Mesenchymal stem cell (in vitro differentiated cells and primary cell): ENCODE data around the gene ERCC4.
A peak's percentile ranks its signal among the peaks of the same experiment; 100 is the strongest.

ENCODE experiments used
- DNase-seq: peaks from one replicate; pipeline ENCODE4 v3.0.0-alpha.2; 2013
- H2AFZ ChIP-seq: one replicate; pipeline ENCODE4 v1.6.1; 2013; ENCODE audit warnings: low read depth, mild to moderate bottlenecking, control low read depth, inconsistent platforms, low read length, moderate library complexity
- H2AK5ac ChIP-seq: 2 replicates; pipeline ENCODE4 v1.6.1; 2013; ENCODE audit warnings: low read length, moderate library complexity, mild to moderate bottlenecking, inconsistent platforms; ENCODE audit not compliant: severe bottlenecking
- H2BK120ac ChIP-seq: one replicate; pipeline ENCODE4 v1.6.1; 2013; ENCODE audit warnings: low read depth, mild to moderate bottlenecking, inconsistent platforms, low read length, moderate library complexity
- H2BK12ac ChIP-seq, 2 experiments: one replicate each; pipeline ENCODE4 v1.6.1; 2013; ENCODE audit warnings: inconsistent platforms in 2 of 2, low read length in 2 of 2, mild to moderate bottlenecking in 2 of 2, moderate library complexity in 2 of 2, control low read depth in 1 of 2
- H2BK15ac ChIP-seq: one replicate; pipeline ENCODE4 v1.6.1; 2013; ENCODE audit warnings: mild to moderate bottlenecking, low read depth, inconsistent platforms; ENCODE audit not compliant: poor library complexity, severe bottlenecking
- H2BK5ac ChIP-seq: 2 replicates; pipeline ENCODE4 v1.6.1; 2013; ENCODE audit warnings: low read depth, mild to moderate bottlenecking, low read length, control low read depth, inconsistent platforms; ENCODE audit not compliant: poor library complexity, severe bottlenecking
- H3K14ac ChIP-seq, 2 experiments: one replicate each; pipeline ENCODE4 v1.6.1; 2013; ENCODE audit warnings: inconsistent platforms in 2 of 2, low read length in 2 of 2, control low read depth in 1 of 2, mild to moderate bottlenecking in 1 of 2, moderate library complexity in 1 of 2
- H3K18ac ChIP-seq, 2 experiments: one replicate each; pipeline ENCODE4 v1.6.1; 2013; ENCODE audit warnings: inconsistent platforms in 2 of 2, low read length in 2 of 2, control low read depth in 1 of 2, low read depth in 1 of 2, mild to moderate bottlenecking in 1 of 2
- H3K23ac ChIP-seq, 2 experiments: one replicate each; pipeline ENCODE4 v1.6.1; 2013; ENCODE audit warnings: inconsistent platforms in 2 of 2, low read length in 2 of 2, mild to moderate bottlenecking in 2 of 2, moderate library complexity in 2 of 2, control low read depth in 1 of 2
- H3K27ac ChIP-seq: 2 replicates; pipeline ENCODE4 v1.5.1; 2013; ENCODE audit warnings: mild to moderate bottlenecking, moderate library complexity, low read length, control low read depth, inconsistent platforms; ENCODE audit not compliant: poor library complexity, severe bottlenecking
- H3K27me3 ChIP-seq, 2 experiments: 2 replicates each; pipeline versions ENCODE4 v1.6.1 to v1.7.0; 2013; ENCODE audit warnings: low read length in 2 of 2, mild to moderate bottlenecking in 2 of 2, moderate library complexity in 2 of 2, control low read depth in 1 of 2, inconsistent platforms in 1 of 2; ENCODE audit not compliant: control insufficient read depth in 1 of 2, insufficient read depth in 1 of 2
- H3K36me3 ChIP-seq, 2 experiments: 2 replicates each; pipeline versions ENCODE4 v1.6.1 to v1.7.0; 2013; ENCODE audit warnings: low read length in 2 of 2, control low read depth in 1 of 2, inconsistent platforms in 1 of 2, low read depth in 1 of 2, mild to moderate bottlenecking in 1 of 2; ENCODE audit not compliant: insufficient read depth in 2 of 2, control insufficient read depth in 1 of 2
- H3K4ac ChIP-seq, 2 experiments: one replicate each; pipeline ENCODE4 v1.6.1; 2013; ENCODE audit warnings: inconsistent platforms in 2 of 2, low read length in 2 of 2, mild to moderate bottlenecking in 2 of 2, moderate library complexity in 2 of 2, control low read depth in 1 of 2, low read depth in 1 of 2
- H3K4me1 ChIP-seq: 2 replicates; pipeline ENCODE4 v1.6.1; 2013; ENCODE audit warnings: low read depth, low read length, control low read depth; ENCODE audit not compliant: control insufficient read depth, insufficient read depth
- H3K4me2 ChIP-seq: 2 replicates; pipeline ENCODE4 v1.6.1; 2013; ENCODE audit warnings: low read length, mild to moderate bottlenecking, inconsistent platforms; ENCODE audit not compliant: poor library complexity, severe bottlenecking
- H3K4me3 ChIP-seq, 2 experiments: 2 replicates each; pipeline versions ENCODE4 v1.5.1 to v1.7.0; 2013; ENCODE audit warnings: low read length in 2 of 2, mild to moderate bottlenecking in 2 of 2, control low read depth in 1 of 2, low read depth in 1 of 2; ENCODE audit not compliant: insufficient read depth in 1 of 2
- H3K79me1 ChIP-seq: replicated peaks from 2 replicates; pipeline ENCODE4 v1.6.1; 2013; ENCODE audit warnings: mild to moderate bottlenecking, control low read depth, low read length, inconsistent platforms; ENCODE audit not compliant: poor library complexity, severe bottlenecking
- H3K9ac ChIP-seq: 2 replicates; pipeline ENCODE4 v1.7.0; 2013; ENCODE audit warnings: mild to moderate bottlenecking, low read length, moderate library complexity
- H3K9me3 ChIP-seq: 2 replicates; pipeline ENCODE4 v1.7.0; 2013; ENCODE audit warnings: mild to moderate bottlenecking, low read length; ENCODE audit not compliant: control insufficient read depth
- H4K8ac ChIP-seq: one replicate; pipeline ENCODE4 v1.6.1; 2013; ENCODE audit warnings: inconsistent platforms, mild to moderate bottlenecking, low read length, moderate library complexity
- H4K91ac ChIP-seq: one replicate; pipeline ENCODE4 v1.6.1; 2013; ENCODE audit warnings: mild to moderate bottlenecking, low read length, inconsistent platforms
- WGBS: methylation state at CpG from one replicate; pipeline ENCODE4 v1.1.7; 2013; ENCODE audit warnings: mixed read lengths; 5-methylcytosine and 5-hydroxymethylcytosine counted together

The ERCC4 gene

GRCh38 chr16:13936596-13937081 lies 16.7 kb downstream of the ERCC4 start:
- H2BK12ac ChIP-seq = no peak overlapping the region
- H4K8ac ChIP-seq = no peak overlapping the region
- no peak overlapping the region for H3K18ac ChIP-seq
- 57% methylated on average over 1 of the region's 3 CpGs for WGBS
- no peak overlapping the region for H2BK120ac ChIP-seq
- peaks cover 15 to 72% of the 10 kb centered on the region in 2 experiments for H3K36me3 ChIP-seq
- H3K4ac ChIP-seq = peak overlapping the region in 1 of 2 experiments; percentile 45
- H4K91ac ChIP-seq = no peak overlapping the region
- no peaks in the 10 kb centered on the region for H3K27me3 ChIP-seq
- no peak overlapping the region for H2BK15ac ChIP-seq
- peak overlapping the region; percentile 13 for H3K9ac ChIP-seq
- H3K4me1 ChIP-seq = no peaks in the 10 kb centered on the region
- no peak overlapping the region for H3K14ac ChIP-seq
- H2BK5ac ChIP-seq = no peak overlapping the region
- no peak overlapping the region for H3K4me2 ChIP-seq
- peak; percentile 80 for DNase-seq
- H2AFZ ChIP-seq = no peak overlapping the region
- no peak overlapping the region for H3K4me3 ChIP-seq
- no peak overlapping the region for H3K23ac ChIP-seq
- peaks cover 3% of the 10 kb centered on the region for H3K79me1 ChIP-seq
- H3K27ac ChIP-seq = no peak overlapping the region
- H3K9me3 ChIP-seq = peaks cover 11% of the 10 kb centered on the region
- no peak overlapping the region for H2AK5ac ChIP-seq

GRCh38 chr16:13937411-13937810 lies 17.5 kb downstream of the ERCC4 start:
- H3K27me3 ChIP-seq = no peaks in the 10 kb centered on the region
- no peak overlapping the region for H2BK12ac ChIP-seq
- no peak overlapping the region for H3K4me3 ChIP-seq
- no peak overlapping the region for H4K91ac ChIP-seq
- H2AFZ ChIP-seq = no peak overlapping the region
- no peak overlapping the region for H3K4ac ChIP-seq
- 99% methylated on average over 5 of the region's 5 CpGs for WGBS
- H3K4me1 ChIP-seq = no peaks in the 10 kb centered on the region
- H3K79me1 ChIP-seq = peaks cover 1% of the 10 kb centered on the region
- H3K18ac ChIP-seq = no peak overlapping the region
- no peak overlapping the region for H4K8ac ChIP-seq
- H2BK120ac ChIP-seq = no peak overlapping the region
- no peak overlapping the region for H3K27ac ChIP-seq
- H3K23ac ChIP-seq = no peak overlapping the region
- no peak overlapping the region for H2AK5ac ChIP-seq
- no peak overlapping the region for H2BK5ac ChIP-seq
- no peak overlapping the region for H3K14ac ChIP-seq
- peaks cover 13 to 68% of the 10 kb centered on the region in 2 experiments for H3K36me3 ChIP-seq
- H3K9ac ChIP-seq = peak overlapping the region; percentile 13
- peaks cover 11% of the 10 kb centered on the region for H3K9me3 ChIP-seq
- no peak overlapping the region for H3K4me2 ChIP-seq
- no peak overlapping the region for H2BK15ac ChIP-seq
- DNase-seq = no peak

- Histone ChIP-seq H3K4me3 (no peak overlapping the region), H3K27ac (no peak overlapping the region), H3K14ac (no peak overlapping the region), H4K91ac (no peak overlapping the region), H3K9me3 (peaks cover 11% of the 10 kb centered on the region), H3K4me2 (no peak overlapping the region), H3K23ac (no peak overlapping the region), H2BK5ac (no peak overlapping the region), H3K4me1 (no peaks in the 10 kb centered on the region), H3K27me3 (no peaks in the 10 kb centered on the region), H3K18ac (no peak overlapping the region), H2BK15ac (peak overlapping the region; percentile 33), H2BK12ac (no peak overlapping the region), H3K9ac (no peak overlapping the region), H2BK120ac (no peak overlapping the region), H4K8ac (peak overlapping the region; percentile 29), H2AK5ac (no peak overlapping the region), H3K4ac (no peak overlapping the region), H3K36me3 (peaks cover 13 to 71% of the 10 kb centered on the region in 2 experiments), H3K79me1 (peaks cover 1% of the 10 kb centered on the region), H2AFZ (no peak overlapping the region)
- WGBS = 96% methylated on average over 4 of the region's 4 CpGs
- DNase-seq = no peak
These were observed 18.5 kb downstream of the ERCC4 start for GRCh38 chr16:13938480-13938879.

- no peak overlapping the region for H2BK15ac ChIP-seq
- DNase-seq = no peak
- H3K36me3 ChIP-seq = peaks cover 16 to 62% of the 10 kb centered on the region in 2 experiments
- H2BK12ac ChIP-seq = no peak overlapping the region
- H2BK5ac ChIP-seq = no peak overlapping the region
- no peak overlapping the region for H2BK120ac ChIP-seq
- no peak overlapping the region for H4K91ac ChIP-seq
- no peak overlapping the region for H3K4me2 ChIP-seq
- H3K79me1 ChIP-seq = peaks cover 1% of the 10 kb centered on the region
- H3K4me3 ChIP-seq = no peak overlapping the region
- H4K8ac ChIP-seq = no peak overlapping the region
- H3K4me1 ChIP-seq = no peaks in the 10 kb centered on the region
- H2AK5ac ChIP-seq = no peak overlapping the region
- H3K14ac ChIP-seq = no peak overlapping the region
- H3K27ac ChIP-seq = no peak overlapping the region
- no peak overlapping the region for H3K4ac ChIP-seq
- no peaks in the 10 kb centered on the region for H3K27me3 ChIP-seq
- H2AFZ ChIP-seq = no peak overlapping the region
- no peak overlapping the region for H3K18ac ChIP-seq
- H3K23ac ChIP-seq = no peak overlapping the region
- H3K9ac ChIP-seq = no peak overlapping the region
- peaks cover 10% of the 10 kb centered on the region for H3K9me3 ChIP-seq
- WGBS = 97% methylated on average over 5 of the region's 5 CpGs
These were observed 19.9 kb downstream of the ERCC4 start for GRCh38 chr16:13939821-13940220.
